Activated CD4-positive, alpha-beta T cell treated with anti-CD3 and anti-CD28 coated beads for 36 hours (primary cell): ENCODE measurements around the gene SMIM45.
A peak's percentile ranks its signal among the peaks of the same experiment; 100 is the strongest.

ENCODE experiments used
- ATAC-seq: fragments of 200-7000 bp; cut with Tn5 transposase; one replicate; pipeline ENCODE4 v1.10.0; 2021; ENCODE audit warnings: mild to moderate bottlenecking, moderate library complexity
- CTCF ChIA-PET: fragments of 350-600 bp; sonication (Branson Sonifier 250); formaldehyde crosslinking; loops from one replicate; lab custom pipeline; 2021; ENCODE audit warnings: antibody characterized with exemption; lab: Charles Lee
- POLR2A ChIA-PET: fragments of 350-600 bp; sonication (Branson Sonifier 250); formaldehyde crosslinking; loops from one replicate; lab custom pipeline; 2021; ENCODE audit warnings: antibody characterized with exemption, inconsistent platforms; lab: Charles Lee
- DNase-seq: peaks from one replicate; pipeline ENCODE4 v3.0.0-alpha.2; 2020
- H3K27ac Mint-ChIP-seq: one replicate; pipeline ENCODE4 v1.8.0; 2021; ENCODE audit warnings: mixed read lengths
- H3K27me3 Mint-ChIP-seq: one replicate; pipeline ENCODE4 v1.8.0; 2021; ENCODE audit warnings: mixed read lengths
- H3K36me3 Mint-ChIP-seq: one replicate; pipeline ENCODE4 v1.8.0; 2021; ENCODE audit warnings: low read depth, mixed read lengths
- H3K4me1 Mint-ChIP-seq: one replicate; pipeline ENCODE4 v1.8.0; 2021; ENCODE audit warnings: mixed read lengths
- H3K4me3 Mint-ChIP-seq: one replicate; pipeline ENCODE4 v1.8.0; 2021; ENCODE audit warnings: mild to moderate bottlenecking, moderate library complexity, mixed read lengths
- H3K9me3 Mint-ChIP-seq: one replicate; pipeline ENCODE4 v1.8.0; 2021; ENCODE audit warnings: low read depth, mixed read lengths
- intact Hi-C, 2 experiments: fragments of 100-400 bp; cut with DNase I in 1 of 2; cut with micrococcal nuclease in 1 of 2; formaldehyde crosslinking; loops; one replicate each; pipeline versions ENCODE4 v1.14.2 to v1.15.1; 2022 to 2024; cut with DNase I, micrococcal nuclease

The SMIM45 gene

GRCh38 chr22:41989246-41989645 is 37.3 kb downstream of the SMIM45 start:
- no peak for ATAC-seq
- H3K27me3 Mint-ChIP-seq = no peaks in the 10 kb centered on the region
- no peaks in the 10 kb centered on the region for H3K9me3 Mint-ChIP-seq
- no peaks in the 10 kb centered on the region for H3K36me3 Mint-ChIP-seq
- DNase-seq = no peak
- H3K27ac Mint-ChIP-seq = no peak overlapping the region
- ChIA-PET CTCF (no interaction called here), POLR2A (no interaction called here)
- H3K4me1 Mint-ChIP-seq = no peaks in the 10 kb centered on the region
- intact Hi-C loops = no loop called here
- no peak overlapping the region for H3K4me3 Mint-ChIP-seq

- Mint-ChIP-seq H3K9me3 (no peaks in the 10 kb centered on the region), H3K27me3 (no peaks in the 10 kb centered on the region), H3K27ac (no peak overlapping the region), H3K4me3 (no peak overlapping the region), H3K36me3 (no peaks in the 10 kb centered on the region), H3K4me1 (no peaks in the 10 kb centered on the region)
- intact Hi-C loops = loop anchor here in 1 of 2 experiments (10.0 kb wide), 1 partner anchor 84 kb away; the partner anchor contains the start of genes NAGA, PHETA2 and SMDT1
- ChIA-PET CTCF (no interaction called here), POLR2A (interaction anchor here (0.6 kb wide), 1 partner anchor 209 kb away, joined by 4 read pairs; no protein-coding TSS in a partner anchor)
- DNase-seq = no peak
- no peak for ATAC-seq
Measured at GRCh38 chr22:41991111-41991510, 39.2 kb downstream of the SMIM45 start.

GRCh38 chr22:41992496-41992895 is 40.5 kb downstream of the SMIM45 start:
- Mint-ChIP-seq H3K27ac (no peak overlapping the region), H3K27me3 (no peaks in the 10 kb centered on the region), H3K36me3 (no peaks in the 10 kb centered on the region), H3K4me3 (no peak overlapping the region), H3K4me1 (no peaks in the 10 kb centered on the region), H3K9me3 (no peaks in the 10 kb centered on the region)
- CTCF ChIA-PET = interaction anchor here (0.6 to 0.7 kb wide), 2 partner anchors 232 to 448 kb away, joined by 4 read pairs; no protein-coding TSS in a partner anchor
- POLR2A ChIA-PET = no interaction called here
- ATAC-seq (no peak), DNase-seq (no peak)
- intact Hi-C loops = loop anchor here in 1 of 2 experiments (10.0 kb wide), 1 partner anchor 82 kb away; the partner anchor contains the start of genes NAGA, PHETA2 and SMDT1

GRCh38 chr22:41995211-41995610 is 43.3 kb downstream of the SMIM45 start:
- no peak overlapping the region for H3K27ac Mint-ChIP-seq
- H3K4me3 Mint-ChIP-seq = no peak overlapping the region
- DNase-seq (no peak), ATAC-seq (no peak)
- ChIA-PET CTCF (interaction anchor here (0.7 kb wide), 1 partner anchor 59 kb away, joined by 3 read pairs; no protein-coding TSS in a partner anchor), POLR2A (no interaction called here)
- H3K36me3 Mint-ChIP-seq = peaks cover 5% of the 10 kb centered on the region
- H3K27me3 Mint-ChIP-seq = no peaks in the 10 kb centered on the region
- peaks cover 20% of the 10 kb centered on the region for H3K4me1 Mint-ChIP-seq
- intact Hi-C loops = loop anchor here in 1 of 2 experiments (10.0 kb wide), 1 partner anchor 80 kb away; the partner anchor contains the start of genes NAGA, PHETA2 and SMDT1
- peaks cover 5% of the 10 kb centered on the region for H3K9me3 Mint-ChIP-seq

GRCh38 chr22:41996826-41997225 is 44.9 kb downstream of the SMIM45 start:
- Mint-ChIP-seq H3K27ac (no peak overlapping the region), H3K4me1 (peaks cover 20% of the 10 kb centered on the region), H3K36me3 (peaks cover 12% of the 10 kb centered on the region), H3K27me3 (no peaks in the 10 kb centered on the region), H3K9me3 (peaks cover 9% of the 10 kb centered on the region), H3K4me3 (no peak overlapping the region)
- DNase-seq (no peak), ATAC-seq (no peak)
- intact Hi-C loops = loop anchor here in 1 of 2 experiments (10.0 kb wide), 1 partner anchor 78 kb away; the partner anchor contains the start of genes NAGA, PHETA2 and SMDT1
- CTCF ChIA-PET = interaction anchor here (0.5 to 0.6 kb wide), 4 partner anchors 22 to 190 kb away, joined by 3 to 4 read pairs (median 3); no protein-coding TSS in a partner anchor
- POLR2A ChIA-PET = no interaction called here

GRCh38 chr22:41998361-41999261 is 46.7 kb downstream of the SMIM45 start, which contains the start of gene WBP2NL:
WBP2NL (plus strand) TSS chr22:41998788; CDS start chr22:41998819, 31 bp downstream.
- POLR2A ChIA-PET = interaction anchor here (0.5 to 1.4 kb wide), 7 partner anchors 92 to 616 kb away, joined by 3 to 7 read pairs (median 3); partner anchors contain the start of genes CCDC134, NDUFA6 and POLDIP3
- peak; percentile 97 for ATAC-seq
- CTCF ChIA-PET = interaction anchor here (1.1 kb wide), 1 partner anchor 11 kb away, joined by 4 read pairs; no protein-coding TSS in a partner anchor
- peaks cover 11% of the 10 kb centered on the region for H3K9me3 Mint-ChIP-seq
- no peaks in the 10 kb centered on the region for H3K27me3 Mint-ChIP-seq
- intact Hi-C loops = loop anchor here (1.0 to 10.0 kb wide), 8 partner anchors 33 to 502 kb away; partner anchors contain the start of genes NAGA (in 2 of the 2), SMDT1 (in 2 of the 2), CENPM (in 1 of the 2) and NDUFA6 (in 1 of the 2)
- peak within 1 kb of the TSS; percentile 97 for H3K27ac Mint-ChIP-seq
- H3K36me3 Mint-ChIP-seq = peaks cover 14% of the 10 kb centered on the region
- H3K4me3 Mint-ChIP-seq = peak within 1 kb of the TSS; percentile 77
- peaks cover 20% of the 10 kb centered on the region for H3K4me1 Mint-ChIP-seq
- peak; percentile 92 for DNase-seq

GRCh38 chr22:42000466-42000865 is 48.5 kb downstream of the SMIM45 start:
- POLR2A ChIA-PET = interaction anchor here (0.7 kb wide), 1 partner anchor 30 kb away, joined by 4 read pairs; no protein-coding TSS in a partner anchor

GRCh38 chr22:42001121-42001520 is 49.2 kb downstream of the SMIM45 start:
- no peaks in the 10 kb centered on the region for H3K27me3 Mint-ChIP-seq
- H3K4me3 Mint-ChIP-seq = no peak overlapping the region
- POLR2A ChIA-PET = interaction anchor here (0.7 kb wide), 1 partner anchor 31 kb away, joined by 4 read pairs; no protein-coding TSS in a partner anchor
- H3K4me1 Mint-ChIP-seq = peaks cover 24% of the 10 kb centered on the region
- ATAC-seq (no peak), DNase-seq (no peak)
- H3K27ac Mint-ChIP-seq = no peak overlapping the region
- CTCF ChIA-PET = no interaction called here
- intact Hi-C loops = no loop called here
- peaks cover 15% of the 10 kb centered on the region for H3K9me3 Mint-ChIP-seq
- H3K36me3 Mint-ChIP-seq = peaks cover 14% of the 10 kb centered on the region

More at GRCh38 chr22:42000466-42000865, 48.5 kb downstream of the SMIM45 start:
- peaks cover 21% of the 10 kb centered on the region for H3K4me1 Mint-ChIP-seq
- peaks cover 11% of the 10 kb centered on the region for H3K9me3 Mint-ChIP-seq
- intact Hi-C loops = no loop called here
- CTCF ChIA-PET = interaction anchor here (0.7 kb wide), 1 partner anchor 227 kb away, joined by 3 read pairs; no protein-coding TSS in a partner anchor
- no peak overlapping the region for H3K4me3 Mint-ChIP-seq
- H3K36me3 Mint-ChIP-seq = peaks cover 14% of the 10 kb centered on the region
- no peaks in the 10 kb centered on the region for H3K27me3 Mint-ChIP-seq
- no peak for DNase-seq
- no peak overlapping the region for H3K27ac Mint-ChIP-seq
- ATAC-seq = no peak

GRCh38 chr22:42001706-42002105 is 49.8 kb downstream of the SMIM45 start:
- no peaks in the 10 kb centered on the region for H3K27me3 Mint-ChIP-seq
- peaks cover 24% of the 10 kb centered on the region for H3K4me1 Mint-ChIP-seq
- H3K36me3 Mint-ChIP-seq = peaks cover 14% of the 10 kb centered on the region
- intact Hi-C loops = no loop called here
- ChIA-PET CTCF (no interaction called here), POLR2A (no interaction called here)
- peaks cover 15% of the 10 kb centered on the region for H3K9me3 Mint-ChIP-seq
- H3K4me3 Mint-ChIP-seq = no peak overlapping the region
- no peak overlapping the region for H3K27ac Mint-ChIP-seq
- ATAC-seq (no peak), DNase-seq (no peak)

- ChIA-PET CTCF (interaction anchor here (1.0 kb wide), 1 partner anchor 23 kb away, joined by 3 read pairs; no protein-coding TSS in a partner anchor), POLR2A (no interaction called here)
- no peak overlapping the region for H3K27ac Mint-ChIP-seq
- H3K9me3 Mint-ChIP-seq = peaks cover 21% of the 10 kb centered on the region
- peaks cover 11% of the 10 kb centered on the region for H3K27me3 Mint-ChIP-seq
- ATAC-seq (no peak), DNase-seq (no peak)
- H3K4me1 Mint-ChIP-seq = peaks cover 3% of the 10 kb centered on the region
- intact Hi-C loops = no loop called here
- H3K4me3 Mint-ChIP-seq = no peak overlapping the region
- peaks cover 5% of the 10 kb centered on the region for H3K36me3 Mint-ChIP-seq
Measured at GRCh38 chr22:42007922-42008321, 56.0 kb downstream of the SMIM45 start.
